ENCODE results near the gene TSC22D1.

TSC22D1 gene

GRCh38 chr13:44384778-44385177 lies 191.4 kb downstream of the TSC22D1 start:
- DNase-seq (ENCODE audit: low read depth) = no peak
- TF ChIP-seq CTCF (conservative IDR thresholded peaks at IDR 0.05; ENCODE audit: low read depth, low read length) = no peak

GRCh38 chr13:44383945-44384344 lies 192.2 kb downstream of the TSC22D1 start:
- no peak overlapping the region for H3K4me3 ChIP-seq (ENCODE audit: low read depth, low read length)
- no peak for TF ChIP-seq CTCF (conservative IDR thresholded peaks at IDR 0.05; ENCODE audit: low read depth, low read length)
- no peak for DNase-seq (ENCODE audit: low read depth)

More at GRCh38 chr13:44384778-44385177, 191.4 kb downstream of the TSC22D1 start:
- H3K4me3 ChIP-seq (ENCODE audit: low read depth, low read length) = no peak overlapping the region

GRCh38 chr13:44382635-44383145 lies 193.4 kb downstream of the TSC22D1 start:
- DNase-seq (ENCODE audit: low read depth) = no peak
- no peak for TF ChIP-seq CTCF (conservative IDR thresholded peaks at IDR 0.05; ENCODE audit: low read depth, low read length)
- no peak overlapping the region for H3K4me3 ChIP-seq (ENCODE audit: low read depth, low read length)
